ENCODE results near the gene KCNN3. TPM values are rescaled to one million over a fixed set of nuclear protein-coding genes. Genes with fewer than 3 reads are reported as not detected.

The KCNN3 gene
- total and polyA plus RNA-seq, 10 donors: 0.13 to 15.1 (median 7.4) TPM

DNA sequence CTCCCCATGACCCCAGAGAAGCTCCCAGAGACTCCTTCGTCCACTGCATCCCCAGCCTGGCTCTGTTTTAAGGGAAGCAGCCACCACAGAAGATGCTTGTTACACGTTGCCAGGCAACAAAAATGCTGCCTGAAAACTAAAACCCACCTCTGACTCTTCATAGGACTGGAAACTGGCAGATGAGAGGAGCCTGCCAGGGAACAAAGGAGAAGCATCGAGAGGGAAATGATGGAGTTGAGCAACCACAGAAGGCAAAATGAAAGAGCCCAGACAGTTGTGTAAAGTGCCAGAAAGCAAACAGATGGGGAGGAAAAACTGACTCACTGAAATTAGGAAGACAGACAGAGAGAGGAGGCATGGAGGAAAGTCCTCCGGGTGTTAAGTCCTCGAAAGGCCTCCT lies 118.4 kb downstream of the KCNN3 start:
- WGBS, 5 donors: 42 to 75% (median 53%) methylated on average over 5 of the region's 5 CpGs
- no peak for DNase-seq

DNA sequence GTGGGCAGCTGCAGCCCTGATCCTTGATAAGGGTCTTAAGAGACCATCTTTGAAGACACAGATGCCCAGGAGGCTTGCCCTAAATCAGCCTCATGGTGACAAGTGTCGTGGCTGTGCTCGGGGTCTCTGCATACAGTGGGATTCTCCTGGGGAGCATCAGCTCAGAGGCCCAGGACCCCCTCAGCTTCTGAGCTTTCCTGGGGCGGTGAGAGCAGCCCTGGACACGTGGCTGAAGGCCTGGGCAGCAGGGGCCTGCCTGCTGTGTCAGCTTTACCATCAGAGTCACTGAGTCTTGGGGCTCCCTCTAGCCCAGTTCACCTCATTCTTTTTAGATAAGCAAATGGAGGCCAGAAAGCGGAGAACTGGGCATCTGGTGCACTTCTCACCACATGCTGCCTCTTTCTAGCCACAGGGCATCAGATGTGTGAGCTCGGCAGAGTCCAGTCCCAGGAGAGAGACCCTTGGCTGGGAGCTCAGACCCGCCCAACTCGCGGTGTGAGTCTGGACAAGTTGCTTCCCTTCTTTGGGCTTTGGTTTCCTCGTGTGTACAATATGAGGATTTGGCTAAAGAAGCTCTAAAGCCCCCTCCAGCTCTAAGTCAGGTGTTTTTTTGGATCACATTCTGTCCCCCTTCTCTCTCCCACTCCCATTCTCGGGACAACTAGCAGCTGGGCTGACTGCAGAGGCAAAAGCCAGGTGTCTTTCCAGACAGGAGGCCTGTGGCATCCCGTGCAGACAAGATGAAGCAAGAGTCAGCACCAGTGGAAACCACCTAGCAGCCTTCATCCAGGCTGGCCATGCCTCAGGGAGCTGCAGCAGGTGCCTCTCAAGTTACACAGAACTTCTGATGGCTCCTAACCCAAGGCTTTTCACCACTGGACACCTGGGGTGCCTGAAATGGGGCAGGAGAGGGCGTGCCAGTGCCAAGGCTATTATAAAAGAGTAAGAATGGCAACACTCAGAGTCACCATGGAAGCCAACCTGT lies 119.1 kb downstream of the KCNN3 start:
- 78 to 88% (median 83%) methylated on average over 12 to 13 of the region's 13 CpGs for WGBS, 5 donors
- Histone ChIP-seq H3K4me1 (peaks cover 0 to 28% (median 21%) of the 10 kb centered on the region in 6 donors), H3K4me3 (no peak overlapping the region), H3K36me3 (no peaks in the 10 kb centered on the region), H3K9me3 (no peaks in the 10 kb centered on the region), H3K27ac (no peak overlapping the region), H3K27me3 (replicated peaks in 1 of 7) (peaks cover 0 to 42% (median 0%) of the 10 kb centered on the region in 7 donors)
- TF ChIP-seq POLR2A (IDR thresholded peaks at IDR 0.05): no peak
- TF ChIP-seq, protein P1, sequence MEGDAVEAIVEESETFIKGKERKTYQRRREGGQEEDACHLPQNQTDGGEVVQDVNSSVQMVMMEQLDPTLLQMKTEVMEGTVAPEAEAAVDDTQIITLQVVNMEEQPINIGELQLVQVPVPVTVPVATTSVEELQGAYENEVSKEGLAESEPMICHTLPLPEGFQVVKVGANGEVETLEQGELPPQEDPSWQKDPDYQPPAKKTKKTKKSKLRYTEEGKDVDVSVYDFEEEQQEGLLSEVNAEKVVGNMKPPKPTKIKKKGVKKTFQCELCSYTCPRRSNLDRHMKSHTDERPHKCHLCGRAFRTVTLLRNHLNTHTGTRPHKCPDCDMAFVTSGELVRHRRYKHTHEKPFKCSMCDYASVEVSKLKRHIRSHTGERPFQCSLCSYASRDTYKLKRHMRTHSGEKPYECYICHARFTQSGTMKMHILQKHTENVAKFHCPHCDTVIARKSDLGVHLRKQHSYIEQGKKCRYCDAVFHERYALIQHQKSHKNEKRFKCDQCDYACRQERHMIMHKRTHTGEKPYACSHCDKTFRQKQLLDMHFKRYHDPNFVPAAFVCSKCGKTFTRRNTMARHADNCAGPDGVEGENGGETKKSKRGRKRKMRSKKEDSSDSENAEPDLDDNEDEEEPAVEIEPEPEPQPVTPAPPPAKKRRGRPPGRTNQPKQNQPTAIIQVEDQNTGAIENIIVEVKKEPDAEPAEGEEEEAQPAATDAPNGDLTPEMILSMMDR (IDR thresholded peaks at IDR 0.05 in 8 of 11, conservative IDR thresholded peaks at IDR 0.05 in 3 of 11): no peak
- no peak for TF ChIP-seq POLR2AphosphoS5 (IDR thresholded peaks at IDR 0.05)
- intact Hi-C loops (cut with DNase I; ENCODE audit: low total_unique reads): loop anchor here (10.0 kb wide), 1 partner anchor 114 kb away; no protein-coding TSS in a partner anchor
- DNase-seq: no peak

More for the DNA sequence above, 118.4 kb downstream of the KCNN3 start:
- TF ChIP-seq POLR2A (IDR thresholded peaks at IDR 0.05) (no peak), POLR2AphosphoS5 (IDR thresholded peaks at IDR 0.05) (no peak)
- TF ChIP-seq, protein P1 (IDR thresholded peaks at IDR 0.05 in 8 of 11, conservative IDR thresholded peaks at IDR 0.05 in 3 of 11): no peak
- intact Hi-C loops (cut with DNase I; ENCODE audit: low total_unique reads): loop anchor here (10.0 kb wide), 1 partner anchor 113 kb away; no protein-coding TSS in a partner anchor
- H3K27ac ChIP-seq: no peak overlapping the region
- no peak overlapping the region for H3K4me3 ChIP-seq
- H3K9me3 ChIP-seq: no peaks in the 10 kb centered on the region
- peaks cover 0 to 27% (median 19%) of the 10 kb centered on the region in 6 donors for H3K4me1 ChIP-seq
- H3K36me3 ChIP-seq: no peaks in the 10 kb centered on the region
- H3K27me3 ChIP-seq (replicated peaks in 1 of 7): peaks cover 0 to 37% (median 0%) of the 10 kb centered on the region in 7 donors

DNA sequence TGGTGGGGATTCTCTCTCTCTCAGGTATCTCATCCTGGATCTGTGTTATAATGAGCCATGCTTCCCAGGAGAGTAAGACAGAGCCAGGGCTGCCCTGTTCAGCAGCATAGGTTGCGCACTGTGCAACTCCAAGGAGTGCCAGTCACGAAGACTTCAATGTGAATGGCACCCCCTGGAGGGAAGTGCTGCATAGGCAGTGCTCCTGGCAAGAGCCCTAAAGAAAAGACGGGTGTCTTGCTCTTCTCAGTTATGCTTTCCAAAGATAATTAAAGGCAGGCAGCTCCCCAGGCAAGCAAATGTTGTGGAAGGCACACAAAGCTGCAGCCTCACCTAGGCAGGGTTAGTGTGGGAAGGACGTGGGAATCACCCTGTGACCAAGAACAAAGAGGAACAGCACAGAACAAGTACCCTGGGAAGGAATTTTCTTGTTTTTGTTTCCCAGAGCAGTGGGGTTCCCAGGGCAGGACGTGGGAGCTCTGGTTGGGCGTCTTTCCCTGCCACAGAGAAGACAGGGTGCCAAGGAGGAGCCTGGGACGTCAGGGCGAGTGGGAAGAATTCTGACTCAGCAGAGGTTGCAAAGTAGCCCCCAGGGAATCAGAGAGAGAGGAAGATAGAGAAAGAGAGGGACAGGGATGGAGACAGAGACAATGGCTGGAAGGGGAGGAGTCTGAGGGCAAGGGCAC lies 120.9 kb downstream of the KCNN3 start:
- Histone ChIP-seq H3K4me3 (no peak overlapping the region), H3K27ac (no peak overlapping the region), H3K27me3 (replicated peaks in 1 of 7) (peaks cover 0 to 47% (median 0%) of the 10 kb centered on the region in 7 donors), H3K36me3 (no peaks in the 10 kb centered on the region), H3K9me3 (no peaks in the 10 kb centered on the region), H3K4me1 (peaks cover 0 to 28% (median 21%) of the 10 kb centered on the region in 6 donors)
- intact Hi-C loops (cut with DNase I; ENCODE audit: low total_unique reads): no loop called here
- DNase-seq: no peak
- WGBS, 5 donors: 71 to 83% (median 78%) methylated on average over 8 of the region's 8 CpGs
- no peak for TF ChIP-seq POLR2AphosphoS5 (IDR thresholded peaks at IDR 0.05)
- TF ChIP-seq, protein P1 (IDR thresholded peaks at IDR 0.05 in 8 of 11, conservative IDR thresholded peaks at IDR 0.05 in 3 of 11): peak in 3 of 11 experiments; percentile 19 to 27 (median 23)
- TF ChIP-seq POLR2A (IDR thresholded peaks at IDR 0.05): no peak
